GM21529 (cell line): ENCODE measurements around the gene RPS6KA5.
"Not testable (repeated sequence)": the region's sequence is repeated elsewhere in the genome, so short reads cannot be mapped to it uniquely, and the experiment has no call there.

Experiments used
- ATAC-seq: cut with Tn5 transposase; IDR thresholded peaks from one replicate; pipeline ENCODE4 v1.9.1; 2021; ENCODE audit not compliant: unreplicated experiment

The RPS6KA5 gene

GRCh38 chr14:90883197-90883596 is 177.2 kb downstream of the RPS6KA5 start:
- no peak for ATAC-seq

GRCh38 chr14:90880282-90880681 is 180.2 kb downstream of the RPS6KA5 start:
- no peak for ATAC-seq

GRCh38 chr14:90874599-90874998 is 185.8 kb downstream of the RPS6KA5 start:
- ATAC-seq = no peak

GRCh38 chr14:90871605-90872233 is 188.7 kb downstream of the RPS6KA5 start:
- no peak for ATAC-seq

GRCh38 chr14:90870950-90871604 is 189.4 kb downstream of the RPS6KA5 start:
- no peak for ATAC-seq

GRCh38 chr14:90867501-90867900 is 192.9 kb downstream of the RPS6KA5 start:
- ATAC-seq = no peak

- ATAC-seq = no peak
Measured at GRCh38 chr14:90866833-90867232, 193.6 kb downstream of the RPS6KA5 start.

- ATAC-seq = no peak
Measured at GRCh38 chr14:90864741-90865140, 195.7 kb downstream of the RPS6KA5 start.

GRCh38 chr14:90858511-90858910 is 201.9 kb downstream of the RPS6KA5 start:
- no peak for ATAC-seq

- ATAC-seq = no peak
Measured at GRCh38 chr14:90857866-90858265, 202.6 kb downstream of the RPS6KA5 start.

GRCh38 chr14:90856115-90856514 is 204.3 kb downstream of the RPS6KA5 start:
- not testable (repeated sequence) for ATAC-seq

- ATAC-seq = no peak
Measured at GRCh38 chr14:90853116-90853515, 207.3 kb downstream of the RPS6KA5 start.

- no peak for ATAC-seq
Measured at GRCh38 chr14:90851327-90852036, 209.0 kb downstream of the RPS6KA5 start.

GRCh38 chr14:90850487-90850886 is 210.0 kb downstream of the RPS6KA5 start:
- ATAC-seq = no peak

GRCh38 chr14:90849787-90850444 is 210.5 kb downstream of the RPS6KA5 start:
- ATAC-seq = no peak

- ATAC-seq = no peak
Measured at GRCh38 chr14:90848944-90849731, 211.3 kb downstream of the RPS6KA5 start.

- ATAC-seq = no peak
Measured at GRCh38 chr14:90846511-90846910, 213.9 kb downstream of the RPS6KA5 start.

GRCh38 chr14:90844321-90844720 is 216.1 kb downstream of the RPS6KA5 start:
- no peak for ATAC-seq

GRCh38 chr14:90842726-90843125 is 217.7 kb downstream of the RPS6KA5 start:
- no peak for ATAC-seq

GRCh38 chr14:90840667-90841066 is 219.8 kb downstream of the RPS6KA5 start:
- not testable (repeated sequence) for ATAC-seq

- ATAC-seq = no peak
Measured at GRCh38 chr14:90839889-90840266, 220.6 kb downstream of the RPS6KA5 start.
